Heart left ventricle (tissue), 16 donors: ENCODE measurements around the gene CASP9. TPM values are rescaled to one million over a fixed set of nuclear protein-coding genes. Genes with fewer than 3 reads are reported as not detected.

Experiments
- ATAC-seq, 4 donors: fragments of 200-7000 bp; cut with Tn5 transposase; one replicate each; pipeline ENCODE4 v1.9.1; 2020 to 2022; ENCODE audit warnings: moderate library complexity in 4 of 4, mild to moderate bottlenecking in 3 of 4, moderate number of reproducible peaks in 1 of 4
- DNase-seq, 5 donors: peaks; one replicate each; pipeline ENCODE4 v3.0.0-alpha.2; 2020
- H3K27ac ChIP-seq, 12 donors: fragments of 200-600 bp; sonication (generic) in 4 of 12; one replicate each; pipeline versions ENCODE4 v1.5.0 to v1.8.0; 2016 to 2022; ENCODE audit warnings: mild to moderate bottlenecking in 2 of 12
- H3K27me3 ChIP-seq, 9 donors: fragments of 200-600 bp; sonication (generic) in 2 of 9; one replicate each; pipeline versions ENCODE4 v1.5.1 to v1.8.0; 2016 to 2022; ENCODE audit warnings: mild to moderate bottlenecking in 3 of 9
- H3K36me3 ChIP-seq, 9 donors: fragments of 200-600 bp; sonication (generic) in 2 of 9; one replicate each; pipeline versions ENCODE4 v1.5.0 to v1.8.0; 2018 to 2022; ENCODE audit warnings: mild to moderate bottlenecking in 2 of 9
- H3K4me1 ChIP-seq, 12 donors: fragments of 200-600 bp; sonication (generic) in 4 of 12; one replicate each; pipeline versions ENCODE4 v1.5.0 to v1.8.0; 2016 to 2022; ENCODE audit warnings: mild to moderate bottlenecking in 3 of 12
- H3K4me3 ChIP-seq, 12 donors: fragments of 200-600 bp; sonication (generic) in 4 of 12; one replicate each; pipeline versions ENCODE4 v1.5.0 to v1.8.0; 2017 to 2022; ENCODE audit warnings: mild to moderate bottlenecking in 9 of 12, moderate library complexity in 4 of 12
- H3K9me3 ChIP-seq, 12 donors: fragments of 200-600 bp; sonication (generic) in 4 of 12; one replicate each; pipeline versions ENCODE4 v1.5.0 to v1.8.0; 2016 to 2022; ENCODE audit warnings: mild to moderate bottlenecking in 1 of 12
- CTCF ChIP-seq, 12 donors: fragments of 200-600 bp; sonication (generic) in 4 of 12; IDR thresholded peaks; one replicate each; pipeline versions ENCODE4 v1.5.0 to v1.8.0; 2018 to 2022; ENCODE audit warnings: antibody characterized with exemption in 12 of 12, mild to moderate bottlenecking in 5 of 12
- POLR2A ChIP-seq, 2 donors: fragments of 450-650 bp; IDR thresholded peaks; one replicate each; pipeline ENCODE4 v1.6.1; 2017; ENCODE audit warnings: antibody characterized with exemption in 2 of 2, mild to moderate bottlenecking in 2 of 2, moderate library complexity in 2 of 2
- WGBS, 4 donors: extraction: QIAGEN DNeasy Blood & Tissue Kit in 2 of 4; methylation state at CpG; one replicate each; pipeline versions ENCODE4 v1.1.5 to v1.1.7; 2013 to 2018; 5-methylcytosine and 5-hydroxymethylcytosine counted together
- intact Hi-C, 10 donors: fragments of 100-400 bp; cut with DNase I; formaldehyde crosslinking; loops; one replicate each; pipeline versions ENCODE4 v1.11.1 to v1.14.2; 2022
- polyA plus RNA-seq, 2 donors: library from polyadenylated mRNA; stranded (reverse); fragments of 200-250 nt; gene quantifications; one replicate each; pipeline ENCODE4 v1.2.3, GENCODE V29; 2013
- total RNA-seq, 9 donors: library from RNA; depleted of rRNA in 2 of 9; stranded (reverse); fragments of >200 nt in 2 of 9; fragmentation: NEBNext Ultra II Directional in 3 of 9; extraction: Animal tissue kit (Norgen Biotek cat#: 25700) in 3 of 9; gene quantifications; one replicate each; pipeline versions ENCODE4 v1.1.0 to v1.2.4, GENCODE V29; 2016 to 2023
- donor health status: ischemic (EF 13 %, LVEDD 7.1; RV severe dilation, severe dysfunction).
- donor health status: healthy with polysubstance abuse.
- donor health status: DM: no; HTN: yes; CAD: no.
- donor health status: DM: no; HTN: no; CAD: no.
- donor health status: ischemic (EF 25% LVEDD 6.9; RV normal size, moderate dysfunction).
- donor health status: ischemic (EF 25% LVEDD 5.7; RV mildly dilated, moderate dysfunction).
- donor health status: healthy.
- donor health status: DM: yes; HTN: yes; CAD: no.
- donor health status: ischemic (EF 35%, LVEDD 5.7; RV mildly dilated, moderate dysfunction).
- donor health status: nonischemic (EF 11% LVEDD 7.7; RV severe dilation, severe dysfunction).
- donor health status: DM: yes; HTN: yes; CAD: no.
- donor health status: PGD.
- donor health status: ischemic (EF 29% LVEDD 5.4; RV normal size, mild dysfunction).
- donor health status: nonischemic (EF 23%, LVEDD 6.1; RV moderate dilation, normal function).

The CASP9 gene
- total and polyA plus RNA-seq, 11 donors: 8.6 to 16.9 (median 11.8) TPM

- peaks cover 0 to 7% (median 0%) of the 10 kb centered on the region in 12 donors for H3K9me3 ChIP-seq
- ATAC-seq: no peak
- TF ChIP-seq CTCF (IDR thresholded peaks at IDR 0.05): no peak
- TF ChIP-seq POLR2A (IDR thresholded peaks at IDR 0.05): no peak
- H3K4me1 ChIP-seq: no peaks in the 10 kb centered on the region
- H3K4me3 ChIP-seq: no peak overlapping the region
- intact Hi-C loops: no loop called here
- WGBS, 4 donors: 62 to 74% (median 67%) methylated on average over 3 of the region's 3 CpGs
- H3K27ac ChIP-seq: no peak overlapping the region
- DNase-seq: peak in 1 of 5 donors; percentile 12
- H3K36me3 ChIP-seq: no peaks in the 10 kb centered on the region
- peaks cover 0 to 16% (median 0%) of the 10 kb centered on the region in 9 donors for H3K27me3 ChIP-seq
Observed at GRCh38 chr1:15449567-15449966, 74.4 kb downstream of the CASP9 start.

DNA sequence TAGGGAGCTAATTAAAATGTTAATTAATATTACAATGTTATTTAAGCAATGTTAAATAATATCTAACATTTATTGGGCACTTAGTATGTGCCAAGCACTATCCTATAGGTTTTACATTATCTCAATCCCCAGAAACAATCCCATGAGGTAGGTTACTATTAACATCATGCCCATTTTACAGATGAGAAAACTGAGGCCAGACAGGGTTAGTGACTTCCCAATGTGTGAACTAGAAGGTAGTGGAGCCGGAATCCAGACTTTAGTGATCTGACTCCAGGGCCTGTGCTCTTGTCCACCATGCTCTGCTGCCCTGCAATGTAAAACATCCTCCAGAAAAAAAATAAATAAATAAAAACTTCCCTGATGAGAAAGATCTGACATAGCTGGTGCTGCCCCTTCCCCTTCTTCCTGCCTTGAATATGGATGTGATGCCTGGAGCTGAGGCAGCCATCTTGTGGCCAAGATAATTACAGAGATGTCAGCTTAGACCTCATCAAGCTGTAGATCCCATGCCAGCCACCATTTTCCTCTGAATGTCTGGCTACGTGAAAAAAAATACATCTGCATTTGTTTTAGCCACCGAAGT, 75.0 kb downstream of the CASP9 start:
- 77 to 90% (median 86%) methylated on average over 3 of the region's 3 CpGs for WGBS, 4 donors

GRCh38 chr1:15446212-15446611, 77.8 kb downstream of the CASP9 start:
- H3K27me3 ChIP-seq: peaks cover 0 to 16% (median 0%) of the 10 kb centered on the region in 9 donors
- TF ChIP-seq CTCF (IDR thresholded peaks at IDR 0.05) (no peak), POLR2A (IDR thresholded peaks at IDR 0.05) (no peak)
- no peak overlapping the region for H3K4me3 ChIP-seq
- no peaks in the 10 kb centered on the region for H3K36me3 ChIP-seq
- WGBS, 4 donors: 86 to 89% (median 88%) methylated on average over 4 of the region's 4 CpGs
- DNase-seq (peak in 1 of 5 donors; percentile 30), ATAC-seq (no peak)
- no peaks in the 10 kb centered on the region for H3K4me1 ChIP-seq
- intact Hi-C loops: no loop called here
- H3K27ac ChIP-seq: no peak overlapping the region
- peaks cover 0 to 5% (median 0%) of the 10 kb centered on the region in 12 donors for H3K9me3 ChIP-seq

More for the DNA sequence above, 75.0 kb downstream of the CASP9 start:
- Histone ChIP-seq H3K36me3 (no peaks in the 10 kb centered on the region), H3K4me1 (no peaks in the 10 kb centered on the region), H3K9me3 (peaks cover 0 to 7% (median 0%) of the 10 kb centered on the region in 12 donors), H3K27ac (no peak overlapping the region), H3K27me3 (peaks cover 0 to 16% (median 0%) of the 10 kb centered on the region in 9 donors), H3K4me3 (no peak overlapping the region)
- intact Hi-C loops: no loop called here
- TF ChIP-seq CTCF (IDR thresholded peaks at IDR 0.05): no peak
- TF ChIP-seq POLR2A (IDR thresholded peaks at IDR 0.05): no peak
- no peak for ATAC-seq
- DNase-seq: no peak

GRCh38 chr1:15445390-15446122, 78.5 kb downstream of the CASP9 start:
- Histone ChIP-seq H3K36me3 (no peaks in the 10 kb centered on the region), H3K27ac (no peak overlapping the region), H3K4me3 (no peak overlapping the region), H3K27me3 (peaks cover 0 to 16% (median 0%) of the 10 kb centered on the region in 9 donors), H3K4me1 (no peaks in the 10 kb centered on the region), H3K9me3 (no peaks in the 10 kb centered on the region)
- ATAC-seq (no peak), DNase-seq (peak in 1 of 5 donors; percentile 21)
- 81 to 85% (median 83%) methylated on average over 13 to 14 of the region's 14 CpGs for WGBS, 4 donors
- intact Hi-C loops: no loop called here
- no peak for TF ChIP-seq POLR2A (IDR thresholded peaks at IDR 0.05)
- no peak for TF ChIP-seq CTCF (IDR thresholded peaks at IDR 0.05)
